Upper lobe of right lung (tissue), 1 donor: ENCODE measurements around the gene GTF3C2. TPM values are rescaled to one million over a fixed set of nuclear protein-coding genes. Genes with fewer than 3 reads are reported as not detected.
A peak's percentile ranks its signal among the peaks of the same experiment; 100 is the strongest.

ENCODE experiments used
- ATAC-seq: fragments of 200-7000 bp; cut with Tn5 transposase; one replicate; pipeline ENCODE4 v1.9.1; 2020; ENCODE audit warnings: mild to moderate bottlenecking, moderate library complexity
- DNase-seq: peaks from one replicate; pipeline ENCODE4 v3.0.0-alpha.2; 2020
- H3K27ac ChIP-seq: fragments of 200-600 bp; one replicate; pipeline ENCODE4 v1.8.0; 2022
- H3K27me3 ChIP-seq: fragments of 200-600 bp; one replicate; pipeline ENCODE4 v1.8.0; 2022; ENCODE audit warnings: mild to moderate bottlenecking
- H3K36me3 ChIP-seq: fragments of 200-600 bp; one replicate; pipeline ENCODE4 v1.8.0; 2022
- H3K4me1 ChIP-seq: fragments of 200-600 bp; one replicate; pipeline ENCODE4 v1.8.0; 2022
- H3K4me3 ChIP-seq: fragments of 200-600 bp; one replicate; pipeline ENCODE4 v1.8.0; 2022; ENCODE audit warnings: mild to moderate bottlenecking
- H3K9me3 ChIP-seq: fragments of 200-600 bp; one replicate; pipeline ENCODE4 v1.8.0; 2022
- CTCF ChIP-seq: fragments of 200-600 bp; IDR thresholded peaks from one replicate; pipeline ENCODE4 v1.8.0; 2022; ENCODE audit warnings: antibody characterized with exemption
- intact Hi-C: fragments of 100-400 bp; cut with DNase I; formaldehyde crosslinking; loops from one replicate; pipeline ENCODE4 v1.11.0; 2022
- total RNA-seq: library from RNA; stranded (reverse); fragmentation: NEBNext Ultra II Directional; extraction: Animal tissue kit (Norgen Biotek cat#: 25700); gene quantifications from one replicate; pipeline ENCODE4 v1.2.1, GENCODE V29; 2021
- donor health status: DM: no; HTN: yes; CAD: no; lungs with severe emphysema.

GTF3C2 gene
- total RNA-seq, 1 donor from 2014 or later: 54.4 TPM

- H3K27ac ChIP-seq: peak within 1 kb of the TSS; percentile 94
- TF ChIP-seq CTCF: peak; percentile 85
- no peaks in the 10 kb centered on the region for H3K9me3 ChIP-seq
- ATAC-seq (peak; percentile 96), DNase-seq (peak; percentile 100)
- peaks cover 65% of the 10 kb centered on the region for H3K36me3 ChIP-seq
- H3K27me3 ChIP-seq: no peaks in the 10 kb centered on the region
- H3K4me1 ChIP-seq: peaks cover 29% of the 10 kb centered on the region
- peak within 1 kb of the TSS; percentile 99 for H3K4me3 ChIP-seq
- intact Hi-C loops: no loop called here
Measured at GRCh38 chr2:27370026-27370815, 13.7 kb upstream of the GTF3C2 start, which contains the start of the genes EIF2B4 and SNX17. TSS of gene EIF2B4 (minus strand) at chr2:27370338. CDS start at chr2:27370314, 24 bp downstream. TSS of gene SNX17 (plus strand) at chr2:27370616. CDS start at chr2:27370744, 128 bp downstream.

DNA sequence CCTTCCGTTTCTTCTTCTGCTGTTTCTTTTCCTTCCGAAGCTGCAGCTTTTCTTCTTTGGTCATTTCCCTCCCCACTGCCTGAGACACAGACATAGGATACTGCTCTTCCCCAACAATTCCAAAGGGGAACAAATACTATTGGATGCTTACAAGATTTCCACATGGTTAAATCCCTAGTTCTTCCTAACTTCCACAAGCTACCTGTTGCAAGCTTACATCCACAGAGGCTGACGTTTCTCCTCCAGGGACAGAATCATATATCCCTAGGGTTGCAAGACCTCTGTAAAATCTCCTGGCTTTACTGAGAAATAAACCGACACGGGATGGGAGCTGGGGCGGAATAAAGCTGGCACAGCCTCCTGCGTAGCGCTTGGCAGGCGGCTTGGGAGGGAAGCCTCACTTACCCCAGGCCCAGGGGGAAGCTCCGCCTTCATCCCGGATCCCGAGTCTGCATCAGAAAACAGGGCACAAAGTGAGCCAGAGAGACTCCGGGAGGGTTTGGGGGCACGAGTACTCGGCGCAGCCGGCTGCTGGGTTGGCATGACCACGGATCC lies 13.0 kb upstream of the GTF3C2 start:
- TF ChIP-seq CTCF: no peak
- DNase-seq: no peak
- H3K27ac ChIP-seq: peak overlapping the region; percentile 94
- H3K4me3 ChIP-seq: peak overlapping the region; percentile 99
- H3K4me1 ChIP-seq: peaks cover 29% of the 10 kb centered on the region
- peaks cover 65% of the 10 kb centered on the region for H3K36me3 ChIP-seq
- H3K27me3 ChIP-seq: no peaks in the 10 kb centered on the region
- intact Hi-C loops: no loop called here
- H3K9me3 ChIP-seq: no peaks in the 10 kb centered on the region
- ATAC-seq: peak; percentile 22

GRCh38 chr2:27363933-27364332 lies 7.4 kb upstream of the GTF3C2 start:
- ATAC-seq (no peak), DNase-seq (no peak)
- H3K4me1 ChIP-seq: peaks cover 4% of the 10 kb centered on the region
- TF ChIP-seq CTCF: no peak
- no peaks in the 10 kb centered on the region for H3K27me3 ChIP-seq
- intact Hi-C loops: no loop called here
- peaks cover 59% of the 10 kb centered on the region for H3K36me3 ChIP-seq
- H3K9me3 ChIP-seq: no peaks in the 10 kb centered on the region
- H3K4me3 ChIP-seq: no peak overlapping the region
- no peak overlapping the region for H3K27ac ChIP-seq

GRCh38 chr2:27362678-27363420 lies 6.3 kb upstream of the GTF3C2 start:
- no peak for ATAC-seq
- Histone ChIP-seq H3K4me1 (peaks cover 6% of the 10 kb centered on the region), H3K9me3 (no peaks in the 10 kb centered on the region), H3K36me3 (peaks cover 48% of the 10 kb centered on the region), H3K4me3 (no peak overlapping the region), H3K27ac (no peak overlapping the region), H3K27me3 (no peaks in the 10 kb centered on the region)
- intact Hi-C loops: no loop called here
- DNase-seq: no peak
- TF ChIP-seq CTCF: no peak

DNA sequence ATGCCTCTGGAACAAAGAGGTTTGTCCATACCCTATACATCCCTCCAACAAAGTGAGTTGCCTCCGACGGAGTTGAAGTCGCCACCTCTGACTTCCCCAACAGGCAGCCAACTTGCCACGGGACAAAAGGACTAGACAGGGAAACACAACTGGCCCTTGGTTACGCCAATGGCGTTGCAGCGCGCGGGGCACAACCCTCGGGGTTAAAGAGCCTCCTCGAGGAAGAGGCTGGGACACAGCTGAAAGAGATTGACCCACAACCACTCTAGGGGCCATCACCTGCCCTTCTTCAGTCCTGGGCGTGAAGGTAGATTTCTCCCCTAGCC lies 545 bp downstream of the GTF3C2 start:
- peak; percentile 53 for ATAC-seq

More for the DNA sequence above, 545 bp downstream of the GTF3C2 start:
- no peak for TF ChIP-seq CTCF
- peak overlapping the region; percentile 95 for H3K4me3 ChIP-seq
- H3K27me3 ChIP-seq: no peaks in the 10 kb centered on the region
- peaks cover 32% of the 10 kb centered on the region for H3K4me1 ChIP-seq
- DNase-seq: peak; percentile 84
- H3K9me3 ChIP-seq: no peaks in the 10 kb centered on the region
- H3K27ac ChIP-seq: peak overlapping the region; percentile 95
- no peaks in the 10 kb centered on the region for H3K36me3 ChIP-seq
- intact Hi-C loops: no loop called here
